GM21825 (cell line): ENCODE data around the gene CAPNS1.
"Not testable (repeated sequence)": the region's sequence is repeated elsewhere in the genome, so short reads cannot be mapped to it uniquely, and the experiment has no call there.

Source experiments
- ATAC-seq: cut with Tn5 transposase; IDR thresholded peaks from one replicate; pipeline ENCODE4 v1.9.1; 2021; ENCODE audit warnings: mild to moderate bottlenecking, moderate library complexity; ENCODE audit not compliant: unreplicated experiment

The CAPNS1 gene

GRCh38 chr19:36113894-36114720 is 25.8 kb upstream of the CAPNS1 start:
- ATAC-seq, result peak; percentile 2

- peak; percentile 76 for ATAC-seq
These were observed 25.0 kb upstream of the CAPNS1 start, which contains the start of gene POLR2I for GRCh38 chr19:36114721-36115452. Gene POLR2I (minus strand): TSS chr19:36114875. CDS start chr19:36114856, 19 bp downstream.

- peak; percentile 25 for ATAC-seq
These were observed 24.2 kb upstream of the CAPNS1 start, which contains the start of gene TBCB for GRCh38 chr19:36115453-36116343. Gene TBCB (plus strand): TSS chr19:36115468. CDS start chr19:36115561, 93 bp downstream.

GRCh38 chr19:36116344-36116637 is 23.6 kb upstream of the CAPNS1 start:
- ATAC-seq, result no peak

GRCh38 chr19:36120092-36120983 is 19.5 kb upstream of the CAPNS1 start:
- ATAC-seq, result no peak

GRCh38 chr19:36120984-36121358 is 18.9 kb upstream of the CAPNS1 start:
- ATAC-seq, result no peak

- no peak for ATAC-seq
These were observed 18.3 kb upstream of the CAPNS1 start for GRCh38 chr19:36121486-36122124.

- no peak for ATAC-seq
These were observed 14.3 kb upstream of the CAPNS1 start for GRCh38 chr19:36125557-36125956.

- ATAC-seq, result no peak
These were observed 11.5 kb upstream of the CAPNS1 start for GRCh38 chr19:36128392-36128736.

GRCh38 chr19:36131221-36131620 is 8.6 kb upstream of the CAPNS1 start:
- ATAC-seq, result not testable (repeated sequence)

GRCh38 chr19:36134867-36135266 is 5.0 kb upstream of the CAPNS1 start:
- not testable (repeated sequence) for ATAC-seq

- no peak for ATAC-seq
These were observed 2.7 kb upstream of the CAPNS1 start for GRCh38 chr19:36136964-36137686.

- ATAC-seq, result no peak
These were observed 770 bp upstream of the CAPNS1 start for GRCh38 chr19:36139120-36139472.

GRCh38 chr19:36140304-36141038 is 605 bp downstream of the CAPNS1 start:
- no peak for ATAC-seq

GRCh38 chr19:36141039-36141927 is 1.4 kb downstream of the CAPNS1 start:
- peak; percentile 41 for ATAC-seq

GRCh38 chr19:36142046-36142445 is 2.2 kb downstream of the CAPNS1 start:
- ATAC-seq, result no peak

GRCh38 chr19:36142496-36142895 is 2.6 kb downstream of the CAPNS1 start:
- ATAC-seq, result no peak

GRCh38 chr19:36144624-36145023 is 4.8 kb downstream of the CAPNS1 start:
- ATAC-seq, result no peak
